GM18519 (cell line): ENCODE data around the gene MAPRE2.

ENCODE experiments used
- ATAC-seq: cut with Tn5 transposase; IDR thresholded peaks from one replicate; pipeline ENCODE4 v1.9.1; 2021; ENCODE audit warnings: mild to moderate bottlenecking, moderate library complexity; ENCODE audit not compliant: unreplicated experiment, low FRiP score

Gene MAPRE2

GRCh38 chr18:35112696-35113095, 71.5 kb downstream of the MAPRE2 start:
- ATAC-seq, result no peak

DNA sequence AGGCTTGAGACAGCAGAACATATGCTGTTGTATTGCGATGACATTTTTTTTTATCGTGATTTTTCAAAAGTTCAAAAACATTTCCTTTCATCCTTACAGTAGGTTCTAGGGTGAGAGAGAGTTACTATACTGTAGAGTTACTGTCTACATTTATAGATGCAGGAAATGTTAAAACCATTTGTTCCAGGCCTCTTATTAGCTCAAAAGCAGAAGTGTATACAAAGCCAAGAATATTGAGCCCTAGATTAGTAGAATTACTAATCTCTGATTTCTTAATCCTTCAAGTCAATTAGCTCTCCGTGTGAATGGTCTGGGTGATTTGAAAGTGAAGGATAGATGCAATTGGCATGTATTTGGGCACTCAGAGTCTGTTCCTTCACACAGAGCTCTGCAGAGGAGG, 73.1 kb downstream of the MAPRE2 start:
- no peak for ATAC-seq

GRCh38 chr18:35116784-35117318, 75.6 kb downstream of the MAPRE2 start:
- ATAC-seq, result no peak

- no peak for ATAC-seq
These were observed 76.2 kb downstream of the MAPRE2 start for GRCh38 chr18:35117372-35117771.

DNA sequence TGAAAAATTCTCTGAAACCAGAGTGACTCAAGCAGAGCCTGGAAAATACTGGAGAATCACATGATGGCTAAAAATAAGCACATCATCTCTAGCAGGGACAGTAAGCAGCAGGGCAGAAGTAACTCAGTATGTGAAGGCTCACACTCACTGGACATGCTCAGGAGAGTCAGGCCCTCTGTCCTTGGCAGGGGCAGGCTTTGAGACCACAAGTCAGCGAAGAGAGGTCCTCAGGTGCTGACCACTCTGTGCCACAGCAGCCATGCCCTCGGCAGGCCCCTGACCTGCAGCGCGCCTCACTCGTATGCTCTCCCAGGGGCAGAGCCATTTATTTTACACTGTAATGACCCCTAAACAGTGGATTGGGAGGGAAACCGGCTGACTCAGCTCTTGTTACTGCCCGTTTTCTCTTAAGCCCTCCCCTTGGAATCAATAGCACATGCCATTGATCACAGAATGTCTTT, 76.8 kb downstream of the MAPRE2 start:
- no peak for ATAC-seq

GRCh38 chr18:35118641-35119040, 77.4 kb downstream of the MAPRE2 start:
- no peak for ATAC-seq

- no peak for ATAC-seq
These were observed 79.8 kb downstream of the MAPRE2 start for GRCh38 chr18:35121038-35121437.

- ATAC-seq, result no peak
These were observed 80.3 kb downstream of the MAPRE2 start for GRCh38 chr18:35121531-35121930.

GRCh38 chr18:35122586-35123224, 81.5 kb downstream of the MAPRE2 start:
- ATAC-seq, result peak; percentile 96

DNA sequence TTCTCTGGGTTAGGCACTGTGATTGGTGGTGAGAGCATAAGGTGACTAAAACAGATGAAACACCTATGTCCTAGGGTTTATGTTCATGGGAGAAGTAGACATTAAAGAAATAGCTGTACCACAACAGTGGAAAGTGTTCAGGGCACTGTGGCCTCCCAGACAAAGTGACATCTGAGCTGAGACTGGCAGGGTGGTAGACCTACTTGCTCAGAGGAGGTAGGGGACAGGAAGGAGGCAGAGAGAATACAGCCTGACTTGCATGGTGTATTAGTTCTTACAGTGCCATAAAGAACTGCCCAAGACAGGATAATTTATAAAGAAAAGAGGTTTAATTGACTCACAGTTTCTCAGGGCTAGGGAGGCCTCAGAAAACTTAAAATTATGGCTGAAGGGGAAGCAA, 82.6 kb downstream of the MAPRE2 start:
- ATAC-seq, result no peak

- ATAC-seq, result no peak
These were observed 86.0 kb downstream of the MAPRE2 start for GRCh38 chr18:35127201-35127600.

GRCh38 chr18:35128675-35129074, 87.5 kb downstream of the MAPRE2 start:
- no peak for ATAC-seq

GRCh38 chr18:35130236-35130635, 89.0 kb downstream of the MAPRE2 start:
- ATAC-seq, result no peak

DNA sequence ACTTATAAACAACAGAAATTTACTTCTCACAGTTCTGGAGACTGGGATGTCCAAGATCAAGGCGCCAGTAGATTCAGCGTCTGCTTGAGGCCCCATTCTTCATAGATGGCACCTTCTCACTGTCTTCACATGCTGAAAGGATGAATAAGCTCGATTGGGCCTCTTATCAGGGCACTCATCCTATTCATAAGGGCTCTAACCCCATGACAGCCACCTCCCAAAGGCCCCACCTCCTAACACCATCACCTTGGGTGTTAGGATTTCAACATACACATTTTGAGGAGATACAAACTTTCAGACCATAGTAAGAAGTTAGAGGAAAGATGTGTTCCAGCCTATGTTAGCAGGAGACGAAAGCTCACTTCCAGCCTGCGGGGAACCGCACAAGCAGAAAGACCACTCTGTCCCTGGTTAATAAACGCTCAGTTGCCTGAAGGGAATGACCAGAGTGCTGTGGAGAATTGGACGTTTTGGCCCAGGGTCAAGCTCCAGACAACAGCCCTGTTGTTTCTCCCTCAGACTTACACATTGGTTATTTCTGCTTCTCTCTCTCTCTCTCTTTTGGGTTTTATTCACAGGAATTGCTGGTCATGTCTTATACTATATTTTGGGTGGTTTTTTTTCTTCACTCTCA, 90.3 kb downstream of the MAPRE2 start:
- no peak for ATAC-seq

GRCh38 chr18:35132021-35132902, 91.0 kb downstream of the MAPRE2 start:
- ATAC-seq, result no peak

- ATAC-seq, result no peak
These were observed 93.0 kb downstream of the MAPRE2 start for GRCh38 chr18:35134190-35134730.

DNA sequence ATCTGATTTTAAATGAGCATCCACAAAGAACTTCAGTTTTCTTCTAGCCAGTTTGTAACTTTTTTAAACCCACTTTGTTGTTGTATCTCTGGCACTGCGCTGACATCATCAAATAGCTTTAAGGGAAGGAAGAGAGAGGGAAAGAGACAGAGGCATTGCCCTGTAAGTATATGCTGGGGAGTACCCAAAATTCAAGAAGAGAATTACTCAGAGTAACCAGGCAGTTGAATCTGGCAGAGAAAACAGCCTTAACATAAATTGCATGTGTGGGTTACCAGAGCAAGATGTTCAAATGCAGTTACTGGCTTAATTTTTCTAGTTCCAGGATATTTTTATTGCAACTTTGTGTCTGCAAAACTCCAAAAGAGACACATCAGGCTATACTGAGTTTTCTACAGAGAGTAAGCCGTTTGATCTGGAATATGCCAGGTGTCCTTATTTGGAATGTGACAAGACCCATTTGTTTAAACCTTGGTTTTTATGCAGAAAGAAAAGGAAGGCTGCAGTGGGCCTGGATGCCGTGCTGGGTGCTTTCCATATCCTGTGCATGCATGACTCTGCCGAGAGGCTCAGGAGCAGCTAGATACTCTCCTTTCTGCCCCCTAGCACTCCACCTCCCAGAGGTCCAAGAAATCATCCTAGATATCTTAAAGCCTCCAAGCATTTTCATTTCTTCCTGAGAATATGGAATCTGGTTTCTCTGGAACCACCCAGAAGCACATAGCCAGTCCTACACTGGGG, 93.7 kb downstream of the MAPRE2 start:
- no peak for ATAC-seq

GRCh38 chr18:35136248-35136647, 95.0 kb downstream of the MAPRE2 start:
- ATAC-seq, result no peak

GRCh38 chr18:35136885-35137284, 95.7 kb downstream of the MAPRE2 start:
- ATAC-seq, result no peak

GRCh38 chr18:35137632-35138031, 96.4 kb downstream of the MAPRE2 start:
- ATAC-seq, result no peak
